Neutrophil (primary cell): ENCODE measurements around the gene RNF217.

Source experiments
- H3K27ac ChIP-seq: fragments of 200-600 bp; sonication (generic); 2 replicates; pipeline ENCODE4 v1.5.1; 2016; ENCODE audit warnings: mild to moderate bottlenecking, moderate library complexity
- H3K27me3 ChIP-seq: fragments of 200-600 bp; sonication (generic); 2 replicates; pipeline ENCODE4 v1.6.0; 2016; ENCODE audit warnings: mild to moderate bottlenecking
- H3K36me3 ChIP-seq: fragments of 200-600 bp; sonication (generic); 2 replicates; pipeline ENCODE4 v1.5.1; 2017
- H3K4me1 ChIP-seq, 2 experiments: fragments of 200-600 bp in 1 of 2; sonication (generic) in 1 of 2; 1 replicate in 1 of 2; 2 replicates in 1 of 2; pipeline versions ENCODE4 v1.5.1 to v1.6.1; 2013 to 2016; ENCODE audit warnings: low read depth in 1 of 2, low read length in 1 of 2, mild to moderate bottlenecking in 1 of 2, moderate library complexity in 1 of 2; ENCODE audit not compliant: control insufficient read depth in 1 of 2, insufficient read depth in 1 of 2
- H3K4me3 ChIP-seq, 2 experiments: fragments of 200-600 bp in 1 of 2; sonication (generic) in 1 of 2; 1 replicate in 1 of 2; 2 replicates in 1 of 2; pipeline ENCODE4 v1.5.1; 2013 to 2016; ENCODE audit warnings: low read depth in 1 of 2, low read length in 1 of 2, mild to moderate bottlenecking in 1 of 2, moderate library complexity in 1 of 2
- H3K9me3 ChIP-seq: fragments of 200-600 bp; sonication (generic); 2 replicates; pipeline ENCODE4 v1.5.1; 2016
- CTCF ChIP-seq: fragments of 200-600 bp; sonication (generic); IDR thresholded peaks from 2 replicates; pipeline ENCODE4 v1.5.1; 2016; ENCODE audit warnings: antibody characterized with exemption

The RNF217 gene

GRCh38 chr6:125097186-125097585, 134.9 kb downstream of the RNF217 start:
- no peak for TF ChIP-seq CTCF
- Histone ChIP-seq H3K36me3 (no peaks in the 10 kb centered on the region), H3K27me3 (no peaks in the 10 kb centered on the region), H3K9me3 (no peaks in the 10 kb centered on the region), H3K27ac (no peak overlapping the region), H3K4me3 (no peak overlapping the region), H3K4me1 (peaks cover 19 to 28% of the 10 kb centered on the region in 2 experiments)

GRCh38 chr6:125098253-125098652, 136.0 kb downstream of the RNF217 start:
- no peak for TF ChIP-seq CTCF
- Histone ChIP-seq H3K4me1 (peaks cover 30 to 38% of the 10 kb centered on the region in 2 experiments), H3K27ac (no peak overlapping the region), H3K27me3 (no peaks in the 10 kb centered on the region), H3K4me3 (no peak overlapping the region), H3K36me3 (no peaks in the 10 kb centered on the region), H3K9me3 (no peaks in the 10 kb centered on the region)

GRCh38 chr6:125099211-125100073, 137.2 kb downstream of the RNF217 start:
- Histone ChIP-seq H3K4me3 (peak overlapping the region; percentile 56 to 65), H3K27me3 (no peaks in the 10 kb centered on the region), H3K9me3 (no peaks in the 10 kb centered on the region), H3K4me1 (peaks cover 30 to 38% of the 10 kb centered on the region in 2 experiments), H3K27ac (peak overlapping the region; percentile 53), H3K36me3 (no peaks in the 10 kb centered on the region)
- TF ChIP-seq CTCF = no peak

GRCh38 chr6:125100074-125100652, 137.9 kb downstream of the RNF217 start:
- Histone ChIP-seq H3K4me3 (peak overlapping the region; percentile 56 to 65), H3K4me1 (peaks cover 30 to 38% of the 10 kb centered on the region in 2 experiments), H3K27ac (no peak overlapping the region), H3K9me3 (no peaks in the 10 kb centered on the region), H3K36me3 (no peaks in the 10 kb centered on the region), H3K27me3 (no peaks in the 10 kb centered on the region)
- no peak for TF ChIP-seq CTCF

- Histone ChIP-seq H3K4me1 (peaks cover 30 to 38% of the 10 kb centered on the region in 2 experiments), H3K9me3 (no peaks in the 10 kb centered on the region), H3K27me3 (no peaks in the 10 kb centered on the region), H3K4me3 (no peak overlapping the region), H3K27ac (peak overlapping the region; percentile 55), H3K36me3 (no peaks in the 10 kb centered on the region)
- TF ChIP-seq CTCF = no peak
Measured at GRCh38 chr6:125101128-125101527, 138.9 kb downstream of the RNF217 start.
